Measurements from ENCODE around the gene BSDC1. TPM values are rescaled to one million over a fixed set of nuclear protein-coding genes. Genes with fewer than 3 reads are reported as not detected.

Gene BSDC1
- total and polyA plus RNA-seq, 2 of the 13 experiments (the other 11 are each of a cell fraction or from before 2014, with no cell fraction given): 40.3 to 64.2 TPM

DNA sequence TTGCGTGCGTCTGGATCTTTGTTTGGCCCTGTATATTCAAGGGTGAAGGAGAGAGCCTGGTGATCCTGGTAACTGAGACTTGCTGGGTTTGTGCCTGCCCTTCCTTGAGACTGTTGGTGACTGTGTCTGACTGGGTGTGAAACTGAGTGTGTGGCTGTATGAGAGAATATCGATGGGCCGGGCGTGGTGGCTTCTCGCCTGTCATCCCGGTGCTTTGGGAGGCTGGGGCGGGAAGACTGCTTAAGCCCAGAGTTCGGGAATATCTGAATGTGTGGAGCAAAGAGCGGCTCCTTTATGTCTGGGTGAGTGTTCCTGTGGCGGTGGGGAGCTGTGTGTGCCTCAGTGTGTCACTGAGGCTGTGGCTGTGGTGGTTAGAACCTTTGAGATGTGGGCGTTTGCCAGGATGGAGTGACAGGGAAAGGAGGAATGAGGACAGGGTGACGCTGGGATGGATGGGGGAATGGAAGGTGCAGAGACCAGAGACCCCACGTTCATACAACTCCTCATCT, 55.5 kb downstream of the BSDC1 start:
- Histone ChIP-seq H3K36me3 (replicated peaks in 1 of 2; ENCODE audit: control insufficient read depth in 1 of 2, insufficient read depth in 2 of 2, low read length in 2 of 2) (peaks cover 2 to 9% of the 10 kb centered on the region in 2 experiments; a peak in 2 of 5 replicates), H3K4me1 (ENCODE audit: insufficient read depth, low read length) (peaks cover 73% of the 10 kb centered on the region), H3K9me3 (ENCODE audit: low read length) (no peaks in the 10 kb centered on the region), H3K4me3 (replicated peaks in 1 of 3; ENCODE audit: insufficient read depth in 1 of 3, low read depth in 2 of 3, low read length in 3 of 3) (peak overlapping the region; percentile 25 to 62 (median 37); a peak in 5 of 6 replicates), H3K27me3 (ENCODE audit: control insufficient read depth in 1 of 2, insufficient read depth in 2 of 2, low read length in 2 of 2) (peaks cover 0 to 4% of the 10 kb centered on the region in 2 experiments; a peak in 2 of 5 replicates), H3K4me2 (ENCODE audit: low read depth, low read length) (peak overlapping the region; percentile 93), H4K20me1 (ENCODE audit: insufficient read depth, low read length) (peaks cover 13% of the 10 kb centered on the region), H3K9ac (ENCODE audit: insufficient read depth, low read depth, low read length) (peak overlapping the region; percentile 29), H3K79me2 (ENCODE audit: insufficient read depth, low read length) (peaks cover 14% of the 10 kb centered on the region), H2AFZ (ENCODE audit: low read length) (no peak overlapping the region), H3K27ac (ENCODE audit: extremely low read length, insufficient read depth, low read length) (no peak overlapping the region)
- in situ Hi-C loops (cut with HindIII; ENCODE audit: extremely low pct_ligation_motif_present, low pct_unique_long_range_greater_than_20kb): no loop called here
- DNase-seq (ENCODE audit: low spot score) (no peak), FAIRE-seq (no peak), ATAC-seq (no peak)
- intact Hi-C loops (cut with micrococcal nuclease; ENCODE audit: unreplicated experiment): loop anchor here (10.0 kb wide), 1 partner anchor 56 kb away; the partner anchor contains the start of gene BSDC1
- CTCF ChIA-PET (ENCODE audit: low intra/inter-chr PET ratio, low total read pairs): no interaction called here
- WGBS (ENCODE audit: low lambda C conversion rate): 2% methylated on average over 13 of the region's 14 CpGs
- POLR2A ChIA-PET: interaction anchor here (1.0 to 5.8 kb wide), 8 partner anchors 10 to 97 kb away, joined by 3 to 222 read pairs (median 5); partner anchors contain the start of gene BSDC1
- BruUV-seq (replicated peaks): no TSS peak
- TF ChIP-seq NR2F1 (CRISPR knock-in tag; IDR thresholded peaks at IDR 0.05) (no peak), TCF7 (IDR thresholded peaks at IDR 0.05; ENCODE audit: low read depth) (0 out of 2 replicates have a peak, but pooled peaks have one; percentile 15), TBX3 (IDR thresholded peaks at IDR 0.05; ENCODE audit: borderline replicate concordance) (no peak), SAP130 (CRISPR knock-in tag; IDR thresholded peaks at IDR 0.05; ENCODE audit: low read depth) (0 out of 2 replicates have a peak, but pooled peaks have one; percentile 5), DPF2 (CRISPR knock-in tag; IDR thresholded peaks at IDR 0.05; ENCODE audit: borderline replicate concordance, low read depth) (0 out of 2 replicates have a peak, but pooled peaks have one; percentile 29), ZBTB7A (CRISPR knock-in tag; IDR thresholded peaks at IDR 0.05) (0 out of 2 replicates have a peak, but pooled peaks have one; percentile 25), ARNTL (CRISPR knock-in tag; IDR thresholded peaks at IDR 0.05) (0 out of 2 replicates have a peak, but pooled peaks have one; percentile 32), MTF2 (CRISPR knock-in tag; IDR thresholded peaks at IDR 0.05; ENCODE audit: borderline replicate concordance) (0 out of 2 replicates have a peak, but pooled peaks have one; percentile 2), UBTF (CRISPR knock-in tag; IDR thresholded peaks at IDR 0.05) (0 out of 2 replicates have a peak, but pooled peaks have one; percentile 34), CHCHD3 (CRISPR knock-in tag; IDR thresholded peaks at IDR 0.05) (no peak), ZSCAN29 (CRISPR knock-in tag; conservative IDR thresholded peaks at IDR 0.05) (0 out of 2 replicates have a peak, but pooled peaks have one; percentile 32), MXI1 (IDR thresholded peaks at IDR 0.05; ENCODE audit: borderline replicate concordance, low read depth, low read length) (no peak), ZNF724P (CRISPR knock-in tag; IDR thresholded peaks at IDR 0.05; ENCODE audit: borderline replicate concordance) (no peak), PHF21A (CRISPR knock-in tag; IDR thresholded peaks at IDR 0.05) (0 out of 2 replicates have a peak, but pooled peaks have one; percentile 22), NRL (CRISPR knock-in tag; IDR thresholded peaks at IDR 0.05; ENCODE audit: borderline replicate concordance) (peak; percentile 70; the same call in 1 of the 2 replicates), XRCC5 (optimal IDR thresholded peaks at IDR 0.05; ENCODE audit: low read length) (peak; percentile 1), ZNF878 (CRISPR knock-in tag; IDR thresholded peaks at IDR 0.05) (no peak), POGZ (CRISPR knock-in tag; IDR thresholded peaks at IDR 0.05) (no peak), ZNF280B (CRISPR knock-in tag; IDR thresholded peaks at IDR 0.05; ENCODE audit: borderline replicate concordance) (0 out of 2 replicates have a peak, but pooled peaks have one; percentile 17), ZNF343 (CRISPR knock-in tag; IDR thresholded peaks at IDR 0.05) (0 out of 2 replicates have a peak, but pooled peaks have one; percentile 30)

Data from HepG2 (cell line).